GM12872 (cell line): ENCODE data around the gene TFAP2E.

Experiments
- TF ChIP-seq, protein P1 (sequence below): IDR thresholded peaks from 3 replicates; pipeline ENCODE4 v1.5.1; 2011; ENCODE audit warnings: low read depth, mild to moderate bottlenecking, low read length, moderate library complexity; ENCODE audit not compliant: insufficient read depth

The TFAP2E gene

DNA sequence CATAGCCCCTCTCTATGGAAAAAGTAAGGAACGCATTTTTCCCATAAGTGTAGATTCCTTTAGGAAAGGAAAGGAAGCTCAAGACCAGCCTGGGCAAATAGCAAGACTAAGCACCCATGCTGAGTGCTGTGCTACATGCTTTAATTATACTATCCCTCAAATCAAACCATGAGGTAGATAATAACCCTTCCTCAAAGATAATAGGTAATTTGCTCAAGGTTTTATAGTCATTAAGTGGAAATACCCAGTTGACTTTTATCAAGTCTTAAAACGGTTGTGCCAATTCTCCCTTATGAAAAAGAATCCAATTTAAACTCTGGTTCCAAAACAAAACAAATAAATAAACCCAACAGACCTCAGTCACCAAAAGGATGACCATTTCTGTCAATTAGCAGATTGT lies 19.3 kb upstream of the TFAP2E start:
- TF ChIP-seq, protein P1, sequence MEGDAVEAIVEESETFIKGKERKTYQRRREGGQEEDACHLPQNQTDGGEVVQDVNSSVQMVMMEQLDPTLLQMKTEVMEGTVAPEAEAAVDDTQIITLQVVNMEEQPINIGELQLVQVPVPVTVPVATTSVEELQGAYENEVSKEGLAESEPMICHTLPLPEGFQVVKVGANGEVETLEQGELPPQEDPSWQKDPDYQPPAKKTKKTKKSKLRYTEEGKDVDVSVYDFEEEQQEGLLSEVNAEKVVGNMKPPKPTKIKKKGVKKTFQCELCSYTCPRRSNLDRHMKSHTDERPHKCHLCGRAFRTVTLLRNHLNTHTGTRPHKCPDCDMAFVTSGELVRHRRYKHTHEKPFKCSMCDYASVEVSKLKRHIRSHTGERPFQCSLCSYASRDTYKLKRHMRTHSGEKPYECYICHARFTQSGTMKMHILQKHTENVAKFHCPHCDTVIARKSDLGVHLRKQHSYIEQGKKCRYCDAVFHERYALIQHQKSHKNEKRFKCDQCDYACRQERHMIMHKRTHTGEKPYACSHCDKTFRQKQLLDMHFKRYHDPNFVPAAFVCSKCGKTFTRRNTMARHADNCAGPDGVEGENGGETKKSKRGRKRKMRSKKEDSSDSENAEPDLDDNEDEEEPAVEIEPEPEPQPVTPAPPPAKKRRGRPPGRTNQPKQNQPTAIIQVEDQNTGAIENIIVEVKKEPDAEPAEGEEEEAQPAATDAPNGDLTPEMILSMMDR: no peak

DNA sequence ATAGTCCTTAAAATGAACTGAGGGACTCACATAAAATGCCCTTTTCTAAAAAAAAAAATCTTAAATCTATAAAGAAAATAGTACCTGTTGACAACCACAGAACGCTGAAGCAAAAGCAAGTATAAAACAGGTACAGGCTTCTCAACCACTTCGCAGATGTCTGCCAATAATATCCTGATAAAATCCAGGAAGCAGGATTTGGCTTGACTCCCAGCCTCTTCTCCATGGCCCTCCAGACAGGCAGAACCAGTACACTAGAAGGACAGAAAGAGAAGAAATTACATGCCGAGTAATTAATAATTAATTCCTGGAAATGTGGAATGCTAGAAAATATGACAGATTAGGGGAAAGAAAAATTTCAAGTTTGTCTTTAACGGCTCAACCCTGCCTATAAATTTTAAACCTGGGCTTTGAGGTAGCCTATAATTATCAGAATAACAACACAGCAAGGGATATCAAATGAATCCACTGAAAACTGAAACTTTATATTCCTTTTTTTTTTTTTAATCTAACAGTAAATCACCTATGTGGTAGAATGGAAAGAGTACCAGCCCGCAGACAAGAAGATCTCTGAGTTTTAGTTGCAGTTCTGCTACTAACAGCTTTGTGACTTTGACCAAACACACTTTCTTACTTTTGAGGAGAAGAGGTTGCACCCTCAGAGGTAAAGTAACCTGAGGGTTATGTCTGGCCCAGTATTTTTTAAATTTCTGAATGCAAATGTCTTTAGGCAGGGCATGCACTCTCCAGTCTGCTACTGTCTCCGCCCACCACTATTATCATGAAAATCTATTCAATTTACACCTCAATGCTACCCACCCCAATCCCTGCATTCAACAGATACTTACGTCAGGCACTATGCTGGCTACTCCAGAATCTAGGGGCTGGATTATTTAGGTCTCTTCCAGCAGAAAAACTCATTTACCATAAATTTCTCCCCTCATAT lies 18.6 kb upstream of the TFAP2E start:
- TF ChIP-seq, protein P1: no peak

DNA sequence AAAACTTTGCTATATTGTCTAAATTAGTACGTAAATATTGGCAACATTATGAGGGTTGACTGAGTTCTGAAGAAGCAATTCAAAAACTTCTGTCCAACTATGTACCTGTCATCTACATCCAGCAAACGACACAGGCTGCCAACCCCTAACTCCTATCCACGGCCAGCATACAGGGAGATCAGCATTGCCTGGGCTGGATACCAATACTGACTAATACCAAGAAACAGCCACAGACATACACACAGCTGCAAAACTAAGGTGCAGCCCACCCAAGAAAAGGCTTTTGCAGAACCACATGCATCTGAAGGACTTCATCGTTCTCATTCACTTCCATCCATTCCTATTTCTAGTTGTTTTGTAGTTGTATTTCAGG lies 17.9 kb upstream of the TFAP2E start:
- TF ChIP-seq, protein P1: no peak

DNA sequence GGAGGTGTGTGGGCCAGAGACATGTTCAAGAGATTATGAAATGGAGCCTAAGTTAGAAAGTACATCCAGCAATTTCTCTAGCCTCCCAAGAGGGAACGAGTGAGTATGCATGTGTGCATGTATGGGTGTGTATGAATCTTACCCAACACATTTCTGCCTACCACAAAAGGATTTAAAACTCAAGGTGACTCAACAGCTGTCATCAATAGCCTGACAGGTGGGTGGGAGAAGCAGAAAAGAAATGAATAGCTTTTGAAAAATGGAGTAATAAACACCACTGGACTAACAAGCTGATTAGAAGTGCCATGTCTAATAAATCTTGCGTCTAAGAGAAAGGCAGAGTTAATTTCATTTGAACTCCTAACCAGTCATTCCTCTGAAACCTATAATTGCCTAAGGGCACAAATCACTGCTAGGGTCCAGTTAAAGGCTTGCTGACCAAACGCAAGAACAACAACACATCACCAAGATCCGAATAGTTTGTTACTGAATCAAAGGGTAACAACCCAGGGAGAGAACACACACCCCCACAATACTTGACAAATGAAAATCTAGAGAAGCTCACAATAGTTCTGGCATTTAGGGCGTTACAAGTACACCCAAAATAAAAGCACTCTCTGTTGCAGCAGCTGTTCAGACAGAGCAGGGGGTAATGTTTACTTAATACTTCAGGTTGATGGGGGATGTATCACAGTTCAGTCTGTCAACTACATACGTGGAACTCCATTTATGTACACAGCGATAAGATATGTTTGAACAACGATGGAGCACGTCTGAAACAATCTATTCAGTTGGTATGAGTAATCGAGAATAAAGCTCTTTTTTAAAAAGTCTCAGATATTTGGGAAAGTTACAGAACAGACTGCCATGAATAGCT lies 17.3 kb upstream of the TFAP2E start:
- TF ChIP-seq, protein P1: no peak

DNA sequence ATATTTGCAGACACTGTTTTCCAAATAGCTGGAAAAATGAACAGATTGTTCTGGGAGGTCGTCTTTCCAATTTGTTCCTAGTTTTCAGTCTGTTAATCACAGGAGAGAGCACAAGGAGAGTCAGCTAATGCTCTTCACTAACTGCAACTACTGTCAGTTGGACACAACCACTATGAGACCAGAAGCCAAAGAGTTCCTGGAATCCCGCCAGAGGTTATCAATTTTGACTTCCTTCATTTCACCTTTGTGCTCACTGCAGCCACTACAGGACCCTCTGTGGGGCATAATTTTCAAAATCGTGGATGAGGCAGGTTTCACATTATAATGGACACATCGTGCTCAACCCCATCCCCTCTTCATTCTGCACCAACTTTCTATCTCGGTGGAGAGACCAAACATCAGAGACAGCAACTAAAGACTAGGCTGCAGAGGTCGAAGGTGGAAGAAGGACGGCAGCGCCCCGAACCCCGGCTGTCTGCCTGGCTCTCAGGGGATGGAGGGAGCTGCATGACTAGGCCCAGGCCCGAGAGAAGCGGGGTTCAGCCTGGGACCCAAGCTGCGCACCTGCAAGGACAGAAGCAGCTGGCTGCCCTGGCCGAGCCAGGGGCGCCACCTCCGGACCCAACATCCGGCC lies 16.5 kb upstream of the TFAP2E start:
- TF ChIP-seq, protein P1: no peak

DNA sequence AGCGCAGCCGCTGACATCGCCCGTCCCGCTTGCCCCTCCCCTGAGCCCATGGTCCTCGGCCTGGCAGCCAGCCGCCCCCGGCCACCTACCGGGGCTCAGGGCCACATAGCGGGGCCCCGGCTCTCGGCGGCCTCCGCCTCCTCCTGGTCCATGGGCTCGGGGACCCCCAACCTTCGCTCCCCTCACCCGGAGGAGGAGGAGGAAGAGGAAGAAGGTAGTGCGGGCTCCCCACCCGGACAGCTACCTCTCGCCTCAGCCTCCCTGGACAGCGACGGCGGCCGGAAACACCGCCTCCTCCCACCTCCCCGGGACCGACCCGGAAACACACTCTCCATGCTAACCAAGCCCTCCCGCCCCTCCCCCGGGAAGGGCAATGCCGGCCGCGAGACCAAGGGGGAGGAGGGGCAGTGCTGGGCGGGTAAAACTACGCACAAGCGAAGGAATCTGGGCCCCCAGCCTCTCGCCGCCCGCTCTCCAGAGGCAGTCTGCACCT lies 15.9 kb upstream of the TFAP2E start, which contains the start of gene KIAA0319L:
Gene KIAA0319L, minus strand, starts transcription at position 286 of the 493 bp plus-strand sequence. CDS start 2,912 bp downstream, outside the sequence.
- TF ChIP-seq, protein P1: no peak
